Measurements from ENCODE around the gene UBXN1.

The UBXN1 gene

GRCh38 chr11:62645946-62646824 is 32.7 kb downstream of the UBXN1 start, which contains the start of gene GANAB:
Gene GANAB, minus strand, starts transcription at chr11:62646613. Its CDS starts 14 bp downstream, at chr11:62646599.
- DNase-seq (ENCODE audit: low read depth), result peak; percentile 95

DNA sequence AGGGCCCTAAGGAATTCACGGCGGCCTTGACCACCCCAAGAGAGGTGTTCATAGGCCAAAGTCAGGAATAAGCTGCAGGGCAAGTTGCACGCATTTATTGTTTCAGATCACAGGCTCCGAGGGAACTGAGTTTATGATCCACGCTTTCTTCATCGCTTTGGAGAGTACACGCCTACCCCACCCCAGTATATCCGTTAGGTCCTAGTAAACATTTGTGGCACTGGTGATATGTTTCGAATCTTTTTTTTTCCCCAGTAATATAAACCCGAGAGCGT is 33.3 kb downstream of the UBXN1 start:
- no peak for DNase-seq (ENCODE audit: low read depth)

GRCh38 chr11:62644220-62644619 is 34.7 kb downstream of the UBXN1 start:
- DNase-seq (ENCODE audit: low read depth), result no peak

DNA sequence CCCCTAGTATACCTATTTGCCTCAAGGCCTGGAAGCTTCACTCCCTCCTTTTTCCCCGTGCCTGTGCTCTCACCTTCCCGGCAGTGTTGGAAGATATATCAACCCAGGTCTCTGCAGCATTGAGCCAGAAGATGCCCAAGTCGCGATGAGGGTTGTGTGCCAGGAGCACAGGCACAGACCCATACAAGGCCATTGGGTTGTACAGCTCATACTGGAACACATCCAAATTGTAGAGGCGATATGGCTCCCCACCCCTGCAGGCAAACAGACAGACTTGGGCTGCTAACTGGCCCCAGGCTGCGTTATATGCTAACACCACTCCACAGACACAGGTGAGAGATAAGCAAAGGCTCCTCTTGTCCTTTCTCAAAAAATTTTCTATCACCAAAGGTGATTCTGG is 46.4 kb downstream of the UBXN1 start:
- DNase-seq (ENCODE audit: low read depth), result no peak

GRCh38 chr11:62627713-62628112 is 51.2 kb downstream of the UBXN1 start:
- DNase-seq (ENCODE audit: low read depth), result peak; percentile 19
